Retinal pigment epithelial cell (primary cell): ENCODE data around the gene EIF4H.

ENCODE experiments used
- DNase-seq: peaks from one replicate; pipeline ENCODE4 v3.0.0-alpha.2; 2010; ENCODE audit warnings: low read depth
- H3K4me3 ChIP-seq: 2 replicates; pipeline ENCODE4 v1.5.1; 2011; ENCODE audit warnings: mild to moderate bottlenecking, low read length, control low read depth, moderate library complexity
- CTCF ChIP-seq: conservative IDR thresholded peaks from 2 replicates; pipeline ENCODE4 v1.5.1; 2011; ENCODE audit warnings: low read depth, low read length, control low read depth, inconsistent platforms

The EIF4H gene

GRCh38 chr7:74182453-74183090 lies 8.4 kb downstream of the EIF4H start:
- no peak for TF ChIP-seq CTCF
- H3K4me3 ChIP-seq = no peak overlapping the region

GRCh38 chr7:74183142-74183541 lies 9.0 kb downstream of the EIF4H start:
- DNase-seq = no peak
- no peak for TF ChIP-seq CTCF
- H3K4me3 ChIP-seq = no peak overlapping the region

More at GRCh38 chr7:74182453-74183090, 8.4 kb downstream of the EIF4H start:
- no peak for DNase-seq

- TF ChIP-seq CTCF = peak; percentile 55
- no peak for DNase-seq
- no peak overlapping the region for H3K4me3 ChIP-seq
These were observed 9.7 kb downstream of the EIF4H start for GRCh38 chr7:74183653-74184450.

- no peak for DNase-seq
- no peak for TF ChIP-seq CTCF
- H3K4me3 ChIP-seq = no peak overlapping the region
These were observed 10.9 kb downstream of the EIF4H start for GRCh38 chr7:74185016-74185415.

- DNase-seq = no peak
- TF ChIP-seq CTCF = no peak
- no peak overlapping the region for H3K4me3 ChIP-seq
These were observed 11.5 kb downstream of the EIF4H start for GRCh38 chr7:74185636-74186035.

GRCh38 chr7:74187915-74188675 lies 13.9 kb downstream of the EIF4H start:
- no peak for TF ChIP-seq CTCF
- H3K4me3 ChIP-seq = no peak overlapping the region
- DNase-seq = no peak
